Mononuclear cell (primary cell): ENCODE measurements around the gene WNT5A. TPM values are rescaled to one million over a fixed set of nuclear protein-coding genes. Genes with fewer than 3 reads are reported as not detected.

Experiments
- H3K27me3 ChIP-seq: 2 replicates; pipeline ENCODE4 v1.6.0; 2011; ENCODE audit warnings: low read length, control low read depth; ENCODE audit not compliant: insufficient read depth
- H3K4me1 ChIP-seq: 2 replicates; pipeline ENCODE4 v1.5.1; 2011; ENCODE audit warnings: mild to moderate bottlenecking, low read length, control low read depth; ENCODE audit not compliant: insufficient read depth
- H3K4me3 ChIP-seq: 2 replicates; pipeline ENCODE4 v1.5.1; 2011; ENCODE audit warnings: mild to moderate bottlenecking, low read length, moderate library complexity
- H3K9me3 ChIP-seq: 2 replicates; pipeline ENCODE4 v1.5.1; 2011; ENCODE audit warnings: low read depth, mild to moderate bottlenecking, control low read depth, low read length
- total RNA-seq: library from RNA; depleted of rRNA; stranded (reverse); fragments of >200 nt; gene quantifications from one replicate; pipeline ENCODE4 v1.2.3, GENCODE V29; 2012

WNT5A gene
- total RNA-seq, 1 donor, result 0.42 TPM

GRCh38 chr3:55427739-55428138, 59.4 kb downstream of the WNT5A start:
- no peaks in the 10 kb centered on the region for H3K9me3 ChIP-seq
- no peaks in the 10 kb centered on the region for H3K4me1 ChIP-seq
- no peaks in the 10 kb centered on the region for H3K27me3 ChIP-seq
- H3K4me3 ChIP-seq, result no peak overlapping the region

- no peaks in the 10 kb centered on the region for H3K4me1 ChIP-seq
- H3K4me3 ChIP-seq, result no peak overlapping the region
- no peaks in the 10 kb centered on the region for H3K27me3 ChIP-seq
- H3K9me3 ChIP-seq, result peaks cover 3% of the 10 kb centered on the region
Observed at GRCh38 chr3:55426486-55426885, 60.6 kb downstream of the WNT5A start.

GRCh38 chr3:55423782-55424181, 63.3 kb downstream of the WNT5A start:
- H3K4me1 ChIP-seq, result no peaks in the 10 kb centered on the region
- no peaks in the 10 kb centered on the region for H3K27me3 ChIP-seq
- H3K9me3 ChIP-seq, result peaks cover 3% of the 10 kb centered on the region
- no peak overlapping the region for H3K4me3 ChIP-seq

GRCh38 chr3:55417211-55417610, 69.9 kb downstream of the WNT5A start:
- Histone ChIP-seq H3K9me3 (peaks cover 3% of the 10 kb centered on the region), H3K27me3 (no peaks in the 10 kb centered on the region), H3K4me1 (no peaks in the 10 kb centered on the region), H3K4me3 (no peak overlapping the region)

DNA sequence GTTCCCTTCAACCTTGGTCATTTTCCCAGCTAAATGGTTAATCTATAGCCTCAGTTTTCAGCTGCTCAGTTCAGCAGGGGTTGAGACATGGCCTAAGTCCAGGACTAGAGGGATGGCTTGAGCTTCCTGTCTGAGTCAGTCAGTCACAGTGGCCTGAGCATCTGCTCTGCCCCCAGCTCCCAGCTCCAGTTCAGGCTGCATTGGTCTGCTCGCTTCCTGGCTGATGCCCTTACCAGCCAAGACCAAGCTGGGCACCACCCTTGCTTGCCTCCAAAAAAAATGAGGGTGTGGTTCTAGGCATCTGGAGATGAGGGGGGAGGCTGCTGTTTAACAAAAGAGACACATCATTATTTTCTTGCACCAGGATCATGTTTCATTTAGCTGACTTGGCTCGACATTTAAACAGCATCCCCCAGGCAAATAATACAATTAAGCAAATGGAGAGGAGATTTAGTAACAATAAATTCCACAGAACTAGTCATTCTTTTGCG, 70.7 kb downstream of the WNT5A start:
- no peaks in the 10 kb centered on the region for H3K27me3 ChIP-seq
- H3K9me3 ChIP-seq, result no peaks in the 10 kb centered on the region
- no peaks in the 10 kb centered on the region for H3K4me1 ChIP-seq
- H3K4me3 ChIP-seq, result no peak overlapping the region
